ENCODE data around the gene WNT9A. TPM values are rescaled to one million over a fixed set of nuclear protein-coding genes. Genes with fewer than 3 reads are reported as not detected.

The WNT9A gene
- polyA plus RNA-seq, 1 of the 3 experiments (the other 2 are of a cell fraction): 0.31 TPM

DNA sequence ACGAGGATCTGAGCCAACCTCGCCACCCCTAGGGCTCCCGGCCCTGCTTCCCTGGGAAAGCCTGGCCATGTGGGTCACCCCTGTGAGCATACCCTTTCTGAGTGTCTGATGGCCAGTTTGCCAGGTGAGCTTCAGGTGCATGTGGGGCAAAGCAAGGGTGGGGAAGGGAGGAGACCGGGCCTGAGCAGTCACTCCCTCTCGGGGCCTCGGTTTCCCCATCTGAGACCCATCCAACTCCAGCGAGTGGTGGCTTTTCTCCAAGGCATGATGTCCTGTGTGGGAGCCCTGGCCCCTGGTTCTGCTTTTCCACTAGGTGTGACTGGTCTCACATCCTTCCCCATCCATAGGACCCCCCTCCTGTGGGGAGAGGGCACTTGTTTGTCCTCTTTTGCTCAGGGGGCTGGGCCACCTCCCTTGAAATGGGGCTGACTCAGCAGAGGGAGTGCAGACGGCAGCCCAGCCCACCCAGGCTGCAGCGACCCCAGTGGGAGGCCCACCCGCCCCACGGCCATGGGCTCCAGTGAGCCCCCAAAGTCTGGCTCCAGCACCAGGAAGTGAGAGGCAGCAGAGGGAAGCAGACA lies 1.7 kb upstream of the WNT9A start:
- H4K20me1 ChIP-seq (ENCODE audit: insufficient read depth): no peaks in the 10 kb centered on the region
- H3K27ac ChIP-seq (ENCODE audit: low read depth in 2 of 2, low read length in 1 of 2): no peak overlapping the region
- no peak overlapping the region for H3K4me2 ChIP-seq
- H3K36me3 ChIP-seq (replicated peaks in 1 of 2; ENCODE audit: control insufficient read depth in 1 of 2, insufficient read depth in 2 of 2, low read length in 1 of 2): no peaks in the 10 kb centered on the region
- no peaks in the 10 kb centered on the region for H3K27me3 ChIP-seq (ENCODE audit: insufficient read depth)
- peak; percentile 39 for DNase-seq
- H3K9me3 ChIP-seq: no peaks in the 10 kb centered on the region
- H3K4me3 ChIP-seq (ENCODE audit: low read depth in 2 of 2, low read length in 1 of 2): no peak overlapping the region
- H3F3A ChIP-seq (replicated peaks; ENCODE audit: insufficient read depth): no peaks in the 10 kb centered on the region
- H2AFZ ChIP-seq (ENCODE audit: low read depth): no peak overlapping the region
- H3K9ac ChIP-seq: no peak overlapping the region
- ChIA-PET CTCF (interaction anchor here (1.6 to 2.5 kb wide), 2 partner anchors 13 to 468 kb away, joined by 4 to 21 read pairs; no protein-coding TSS in a partner anchor), POLR2A (no interaction called here)
- 39% methylated on average over 9 of the region's 11 CpGs for WGBS (ENCODE audit: low lambda C conversion rate)
- no peaks in the 10 kb centered on the region for H3K9me2 ChIP-seq
- H3K79me2 ChIP-seq (ENCODE audit: insufficient read depth): no peaks in the 10 kb centered on the region
- TF ChIP-seq FOSL2 (IDR thresholded peaks at IDR 0.05; ENCODE audit: borderline replicate concordance, low read depth): no peak
- no peak for TF ChIP-seq YY1 (IDR thresholded peaks at IDR 0.05; ENCODE audit: low read depth)
- TF ChIP-seq EP300 (IDR thresholded peaks at IDR 0.05; ENCODE audit: borderline replicate concordance in 1 of 2, low read depth in 1 of 2, low read length in 1 of 2): no peak
- TF ChIP-seq RFX5 (IDR thresholded peaks at IDR 0.05; ENCODE audit: low read length): no peak
- TF ChIP-seq EZH2phosphoT487 (IDR thresholded peaks at IDR 0.05; ENCODE audit: borderline replicate concordance, low read depth): no peak
- TF ChIP-seq TCF12 (IDR thresholded peaks at IDR 0.05): no peak
- TF ChIP-seq FOXM1 (IDR thresholded peaks at IDR 0.05; ENCODE audit: low read depth): no peak
- TF ChIP-seq FOXJ3 (CRISPR knock-in tag; IDR thresholded peaks at IDR 0.05): no peak
- no peak for TF ChIP-seq RCOR1 (IDR thresholded peaks at IDR 0.05; ENCODE audit: low read length)
- TF ChIP-seq ELF1 (IDR thresholded peaks at IDR 0.05): no peak
- no peak for TF ChIP-seq RAD21 (IDR thresholded peaks at IDR 0.05; ENCODE audit: low read length)
- no peak for TF ChIP-seq NRF1 (IDR thresholded peaks at IDR 0.05; ENCODE audit: low read depth, low read length)
- TF ChIP-seq, protein P1, sequence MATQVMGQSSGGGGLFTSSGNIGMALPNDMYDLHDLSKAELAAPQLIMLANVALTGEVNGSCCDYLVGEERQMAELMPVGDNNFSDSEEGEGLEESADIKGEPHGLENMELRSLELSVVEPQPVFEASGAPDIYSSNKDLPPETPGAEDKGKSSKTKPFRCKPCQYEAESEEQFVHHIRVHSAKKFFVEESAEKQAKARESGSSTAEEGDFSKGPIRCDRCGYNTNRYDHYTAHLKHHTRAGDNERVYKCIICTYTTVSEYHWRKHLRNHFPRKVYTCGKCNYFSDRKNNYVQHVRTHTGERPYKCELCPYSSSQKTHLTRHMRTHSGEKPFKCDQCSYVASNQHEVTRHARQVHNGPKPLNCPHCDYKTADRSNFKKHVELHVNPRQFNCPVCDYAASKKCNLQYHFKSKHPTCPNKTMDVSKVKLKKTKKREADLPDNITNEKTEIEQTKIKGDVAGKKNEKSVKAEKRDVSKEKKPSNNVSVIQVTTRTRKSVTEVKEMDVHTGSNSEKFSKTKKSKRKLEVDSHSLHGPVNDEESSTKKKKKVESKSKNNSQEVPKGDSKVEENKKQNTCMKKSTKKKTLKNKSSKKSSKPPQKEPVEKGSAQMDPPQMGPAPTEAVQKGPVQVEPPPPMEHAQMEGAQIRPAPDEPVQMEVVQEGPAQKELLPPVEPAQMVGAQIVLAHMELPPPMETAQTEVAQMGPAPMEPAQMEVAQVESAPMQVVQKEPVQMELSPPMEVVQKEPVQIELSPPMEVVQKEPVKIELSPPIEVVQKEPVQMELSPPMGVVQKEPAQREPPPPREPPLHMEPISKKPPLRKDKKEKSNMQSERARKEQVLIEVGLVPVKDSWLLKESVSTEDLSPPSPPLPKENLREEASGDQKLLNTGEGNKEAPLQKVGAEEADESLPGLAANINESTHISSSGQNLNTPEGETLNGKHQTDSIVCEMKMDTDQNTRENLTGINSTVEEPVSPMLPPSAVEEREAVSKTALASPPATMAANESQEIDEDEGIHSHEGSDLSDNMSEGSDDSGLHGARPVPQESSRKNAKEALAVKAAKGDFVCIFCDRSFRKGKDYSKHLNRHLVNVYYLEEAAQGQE (IDR thresholded peaks at IDR 0.05; ENCODE audit: low read depth, low read length): no peak
- H3K4me1 ChIP-seq (ENCODE audit: control insufficient read depth in 1 of 2, insufficient read depth in 2 of 2, low read depth in 1 of 2, low read length in 1 of 2): peaks cover 0 to 2% of the 10 kb centered on the region in 2 experiments; a peak in 1 of 4 replicates

DNA sequence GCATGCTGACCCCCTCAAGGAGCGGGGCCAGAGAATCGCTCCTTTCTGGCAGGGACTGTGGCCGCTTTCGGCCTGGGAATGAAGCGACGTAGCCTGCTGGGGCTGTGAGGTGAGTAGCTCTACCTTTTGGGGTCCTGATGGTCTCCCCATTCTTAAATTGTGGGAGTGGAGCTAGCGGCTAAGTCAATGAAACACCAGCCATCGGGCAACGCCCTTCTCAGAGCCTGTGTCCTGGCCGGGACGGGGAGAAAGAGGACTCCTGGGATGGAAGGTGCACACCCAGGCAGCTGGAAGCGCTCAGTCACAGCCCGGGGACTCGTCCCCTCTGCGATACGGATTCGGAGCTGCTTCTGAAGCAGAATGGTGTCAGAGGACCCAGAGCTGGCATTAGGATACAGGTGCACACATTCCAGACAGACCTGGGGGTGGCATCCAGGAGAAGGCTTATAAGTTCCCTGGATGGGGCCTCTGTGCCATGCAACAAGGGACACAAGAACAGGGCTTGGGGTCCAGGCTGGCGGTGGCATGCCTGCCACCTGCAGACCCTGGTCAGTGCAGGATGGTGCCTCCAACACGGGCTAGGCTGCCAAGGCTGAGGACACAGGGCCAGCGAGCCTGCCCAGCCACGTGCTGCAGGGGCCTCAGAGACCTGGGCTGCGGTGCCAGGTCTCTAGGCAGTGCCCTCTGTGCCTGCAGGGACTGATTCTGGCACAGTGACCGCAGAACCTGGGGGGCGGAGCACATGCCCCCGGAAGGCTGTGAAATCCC lies 945 bp upstream of the WNT9A start:
- Histone ChIP-seq H3K4me1 (ENCODE audit: control insufficient read depth in 1 of 2, insufficient read depth in 2 of 2, low read depth in 1 of 2, low read length in 1 of 2) (peaks cover 0 to 2% of the 10 kb centered on the region in 2 experiments; a peak in 1 of 4 replicates), H3K4me2 (peak overlapping the region; percentile 71; the same call in 1 of the 2 replicates), H3K79me2 (ENCODE audit: insufficient read depth) (no peaks in the 10 kb centered on the region), H3K27ac (ENCODE audit: low read depth in 2 of 2, low read length in 1 of 2) (no peak overlapping the region), H3K27me3 (ENCODE audit: insufficient read depth) (no peaks in the 10 kb centered on the region), H3K9me2 (no peaks in the 10 kb centered on the region), H2AFZ (ENCODE audit: low read depth) (peak overlapping the region; percentile 31; the same call in 1 of the 2 replicates), H3K4me3 (ENCODE audit: low read depth in 2 of 2, low read length in 1 of 2) (peak overlapping the region; percentile 42 to 53; a peak in 3 of 4 replicates), H3K36me3 (replicated peaks in 1 of 2; ENCODE audit: control insufficient read depth in 1 of 2, insufficient read depth in 2 of 2, low read length in 1 of 2) (no peaks in the 10 kb centered on the region), H4K20me1 (ENCODE audit: insufficient read depth) (no peaks in the 10 kb centered on the region), H3K9ac (no peak overlapping the region), H3K9me3 (no peaks in the 10 kb centered on the region), H3F3A (replicated peaks; ENCODE audit: insufficient read depth) (no peaks in the 10 kb centered on the region)
- 15% methylated on average over 14 of the region's 25 CpGs for WGBS (ENCODE audit: low lambda C conversion rate)
- CTCF ChIA-PET: interaction anchor here (0.6 to 5.2 kb wide), 12 partner anchors 9 to 1469 kb away, joined by 3 to 70 read pairs (median 4); no protein-coding TSS in a partner anchor
- DNase-seq: peak; percentile 40
- TF ChIP-seq SMC3 (IDR thresholded peaks at IDR 0.05; ENCODE audit: low read depth, low read length) (no peak), NRF1 (IDR thresholded peaks at IDR 0.05; ENCODE audit: low read depth, low read length) (0 out of 2 replicates have a peak, but pooled peaks have one; percentile 3)
- POLR2A ChIA-PET: no interaction called here

All from SK-N-SH (cell line).